Right kidney (tissue), 9 donors: ENCODE data around the gene PMFBP1.

Source experiments
- DNase-seq: peaks from one replicate; pipeline ENCODE4 v3.0.0-alpha.2; 2016
- long read RNA-seq, 8 donors: transcript quantifications; one replicate each; lab custom pipeline, GENCODE V29; 2026

Gene PMFBP1, protein sequence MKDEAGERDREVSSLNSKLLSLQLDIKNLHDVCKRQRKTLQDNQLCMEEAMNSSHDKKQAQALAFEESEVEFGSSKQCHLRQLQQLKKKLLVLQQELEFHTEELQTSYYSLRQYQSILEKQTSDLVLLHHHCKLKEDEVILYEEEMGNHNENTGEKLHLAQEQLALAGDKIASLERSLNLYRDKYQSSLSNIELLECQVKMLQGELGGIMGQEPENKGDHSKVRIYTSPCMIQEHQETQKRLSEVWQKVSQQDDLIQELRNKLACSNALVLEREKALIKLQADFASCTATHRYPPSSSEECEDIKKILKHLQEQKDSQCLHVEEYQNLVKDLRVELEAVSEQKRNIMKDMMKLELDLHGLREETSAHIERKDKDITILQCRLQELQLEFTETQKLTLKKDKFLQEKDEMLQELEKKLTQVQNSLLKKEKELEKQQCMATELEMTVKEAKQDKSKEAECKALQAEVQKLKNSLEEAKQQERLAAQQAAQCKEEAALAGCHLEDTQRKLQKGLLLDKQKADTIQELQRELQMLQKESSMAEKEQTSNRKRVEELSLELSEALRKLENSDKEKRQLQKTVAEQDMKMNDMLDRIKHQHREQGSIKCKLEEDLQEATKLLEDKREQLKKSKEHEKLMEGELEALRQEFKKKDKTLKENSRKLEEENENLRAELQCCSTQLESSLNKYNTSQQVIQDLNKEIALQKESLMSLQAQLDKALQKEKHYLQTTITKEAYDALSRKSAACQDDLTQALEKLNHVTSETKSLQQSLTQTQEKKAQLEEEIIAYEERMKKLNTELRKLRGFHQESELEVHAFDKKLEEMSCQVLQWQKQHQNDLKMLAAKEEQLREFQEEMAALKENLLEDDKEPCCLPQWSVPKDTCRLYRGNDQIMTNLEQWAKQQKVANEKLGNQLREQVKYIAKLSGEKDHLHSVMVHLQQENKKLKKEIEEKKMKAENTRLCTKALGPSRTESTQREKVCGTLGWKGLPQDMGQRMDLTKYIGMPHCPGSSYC
- long read RNA-seq, donor 1, result 0 reads
- long read RNA-seq, donor 2, result 0 reads
- long read RNA-seq, donor 3, result 0 reads
- long read RNA-seq, donor 4, result 0 reads
- long read RNA-seq, donor 5, result 0 reads
- long read RNA-seq, donor 6, partial matches to known transcripts, result 26 of 35 reads
- long read RNA-seq, donor 6, other reads (novel, unspliced or antisense), result 9 of 35 reads
- long read RNA-seq, donor 7, result 0 reads
- long read RNA-seq, donor 8, result 0 reads

DNA sequence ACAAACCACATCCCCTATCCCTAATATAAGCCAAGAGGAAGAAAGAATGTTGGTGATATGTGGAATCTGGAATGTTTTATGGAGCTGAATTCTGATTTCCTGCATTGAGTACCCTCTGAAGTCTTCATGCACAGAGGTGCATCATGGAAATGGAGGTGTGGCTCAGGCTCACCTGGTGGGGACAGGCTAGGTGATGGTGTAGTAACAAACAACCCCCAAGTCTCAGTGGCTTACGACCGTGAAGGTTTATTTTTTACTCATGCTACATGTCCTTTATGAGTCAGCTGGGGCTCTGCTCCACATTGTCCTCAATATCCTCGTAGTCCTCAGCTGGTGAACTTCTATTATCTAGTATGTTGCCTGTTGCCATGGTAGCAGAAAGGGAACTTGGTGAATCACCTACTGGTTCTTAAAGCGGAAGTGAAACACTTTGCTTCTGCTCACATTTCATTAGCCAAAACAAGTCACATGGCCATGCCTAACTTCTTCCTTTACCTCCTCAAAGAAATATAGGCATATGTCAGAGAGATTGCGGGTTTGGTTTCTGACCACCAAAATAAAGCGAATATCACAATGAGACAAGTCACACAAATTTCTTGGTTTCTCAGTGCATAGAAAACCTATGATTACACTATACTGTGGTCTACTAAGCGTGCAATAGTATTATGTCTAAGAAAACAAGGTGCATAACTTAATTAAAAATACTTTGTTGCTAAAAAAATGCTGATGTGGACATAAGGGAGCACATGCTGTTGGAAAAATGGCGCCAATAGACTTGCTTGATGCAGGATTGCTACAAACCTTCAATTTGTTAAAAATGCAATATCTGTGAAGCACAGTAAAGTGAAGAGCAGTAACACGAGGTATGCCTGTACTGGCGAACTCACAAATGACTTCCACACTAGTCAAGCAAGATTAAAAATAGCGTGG is at the start of gene PMFBP1:
TSS of gene PMFBP1 (minus strand) at position 51 of the 930 bp plus-strand sequence. CDS start 947 bp downstream, outside the sequence.
- no peak for DNase-seq

DNA sequence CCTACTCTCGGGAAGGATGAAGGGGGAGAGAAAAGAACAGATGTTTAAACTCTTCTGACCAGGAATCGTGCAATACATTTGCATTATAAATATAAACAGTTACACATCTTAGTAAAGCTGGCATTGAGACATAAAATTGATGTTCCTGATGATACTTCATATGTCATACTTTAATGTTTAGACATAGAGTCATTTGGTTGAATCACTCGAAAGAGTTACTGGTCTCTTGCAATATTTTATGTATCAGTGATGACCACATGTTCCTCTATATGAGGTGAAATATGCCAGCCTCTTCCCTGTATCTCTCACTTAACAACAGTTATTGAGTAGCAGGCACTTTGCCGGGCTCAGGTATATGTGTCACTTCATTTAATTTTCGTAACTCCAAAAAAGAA is 49.7 kb upstream of the PMFBP1 start:
- no peak for DNase-seq

DNA sequence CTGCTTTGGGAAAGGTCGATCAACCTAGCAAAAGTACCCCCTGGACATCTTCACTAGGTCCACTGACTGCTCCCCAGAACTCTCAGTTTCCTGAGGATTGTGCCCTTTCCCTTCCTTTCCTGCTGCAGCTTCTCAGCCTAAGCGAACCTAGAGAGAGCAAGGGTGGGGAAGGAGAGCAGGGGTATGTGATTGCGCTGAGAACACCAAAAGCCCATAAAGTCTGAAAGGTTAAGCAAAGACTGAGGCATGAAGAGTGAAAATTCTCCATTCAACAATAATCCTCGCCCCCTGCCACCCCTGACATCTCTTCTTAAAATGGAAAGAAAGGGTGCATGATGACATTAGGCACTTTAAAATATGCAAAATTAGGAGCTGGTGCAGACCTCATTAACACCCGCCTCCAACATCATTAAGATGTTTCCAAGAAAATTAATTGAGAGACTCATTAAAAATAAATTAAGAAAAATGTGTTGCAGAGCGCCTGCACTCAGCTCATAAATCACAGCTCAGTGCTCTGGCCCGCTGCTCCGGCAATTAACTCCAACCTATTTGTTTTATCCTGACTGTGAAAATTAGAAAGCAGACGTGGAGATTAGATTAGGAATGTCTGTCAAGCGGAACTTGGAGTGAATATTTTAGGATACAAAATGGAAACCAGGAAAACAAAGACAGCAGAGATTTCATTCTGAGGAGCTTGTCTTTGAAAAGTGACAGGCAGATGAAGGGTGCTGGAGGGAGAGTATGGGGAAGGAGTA is 49.1 kb upstream of the PMFBP1 start:
- peak; percentile 42 for DNase-seq

DNA sequence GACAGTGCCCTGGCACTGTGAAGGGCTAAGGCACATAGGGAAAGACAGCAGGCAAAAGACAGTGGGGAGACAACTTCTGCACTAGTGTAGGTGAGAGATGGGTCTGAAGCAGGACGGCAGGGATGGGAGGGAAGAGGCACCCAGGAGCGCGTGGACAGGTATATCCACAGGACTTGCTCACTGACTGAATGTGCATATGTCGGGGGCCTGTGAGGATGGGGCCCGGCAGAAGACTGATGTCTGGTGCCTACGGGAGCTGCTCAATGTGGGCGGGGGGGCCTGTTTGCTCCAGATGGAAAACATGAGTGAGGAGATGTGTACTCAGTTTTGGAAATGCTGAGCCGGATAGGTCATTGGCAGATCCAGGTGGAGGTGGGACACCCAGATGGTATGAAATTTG is 47.3 kb upstream of the PMFBP1 start:
- DNase-seq, result no peak

DNA sequence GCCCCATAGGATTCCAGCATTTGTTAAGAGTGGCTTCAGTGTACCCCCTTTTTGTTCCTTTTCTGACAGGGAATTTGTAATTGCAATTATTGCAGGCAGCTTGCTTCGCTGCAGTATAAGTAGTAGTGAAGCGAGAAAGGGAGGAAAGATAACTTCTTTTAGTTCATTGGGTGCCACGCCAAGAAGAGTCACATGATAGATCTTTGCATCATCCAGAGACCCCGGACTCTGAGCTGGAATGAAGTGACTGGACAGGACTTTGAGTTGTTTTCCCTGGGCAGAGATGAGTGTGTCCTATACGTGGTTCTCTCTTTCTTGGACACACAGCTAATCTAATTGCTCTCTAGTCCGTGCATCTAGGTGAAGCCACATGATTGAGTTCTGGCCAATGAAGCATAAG is 44.8 kb upstream of the PMFBP1 start:
- no peak for DNase-seq

DNA sequence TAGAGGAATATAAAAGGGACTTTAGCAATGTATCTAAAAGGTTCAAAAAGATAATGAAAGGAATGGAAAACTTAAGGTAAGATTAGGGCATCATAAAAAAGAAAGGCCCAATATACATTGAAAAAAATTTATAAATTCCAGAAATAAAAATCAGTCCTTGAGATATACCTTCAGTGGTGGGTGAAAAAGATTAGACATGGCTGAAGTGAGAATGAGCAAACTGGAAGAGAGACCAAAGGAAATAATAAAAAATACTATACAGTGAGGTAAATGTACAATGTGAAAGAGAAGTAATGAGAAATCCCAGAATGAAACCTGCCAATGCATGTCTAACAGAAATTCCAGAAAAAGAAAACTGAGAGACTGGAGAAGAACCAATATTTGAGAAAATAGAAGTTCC is 42.9 kb upstream of the PMFBP1 start:
- no peak for DNase-seq

DNA sequence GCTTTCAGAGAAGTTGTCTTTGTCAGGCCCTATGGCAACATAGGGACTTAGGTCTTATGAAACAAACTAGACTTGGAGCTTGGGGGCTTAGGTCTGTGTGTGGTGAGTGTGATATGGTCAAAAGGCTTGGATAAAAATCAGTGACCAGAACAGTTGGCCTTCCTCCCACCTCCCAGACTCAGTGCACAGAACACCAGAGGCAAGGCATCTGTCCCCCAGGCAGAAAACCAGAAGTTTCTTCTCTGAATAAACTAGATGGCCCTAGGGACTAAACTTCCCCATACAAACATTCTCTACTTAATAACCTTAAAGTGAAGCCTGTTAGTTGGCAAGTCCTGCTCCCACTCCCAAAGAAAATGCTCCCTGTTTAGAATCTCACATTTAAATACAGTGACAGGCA is 39.2 kb upstream of the PMFBP1 start:
- no peak for DNase-seq

DNA sequence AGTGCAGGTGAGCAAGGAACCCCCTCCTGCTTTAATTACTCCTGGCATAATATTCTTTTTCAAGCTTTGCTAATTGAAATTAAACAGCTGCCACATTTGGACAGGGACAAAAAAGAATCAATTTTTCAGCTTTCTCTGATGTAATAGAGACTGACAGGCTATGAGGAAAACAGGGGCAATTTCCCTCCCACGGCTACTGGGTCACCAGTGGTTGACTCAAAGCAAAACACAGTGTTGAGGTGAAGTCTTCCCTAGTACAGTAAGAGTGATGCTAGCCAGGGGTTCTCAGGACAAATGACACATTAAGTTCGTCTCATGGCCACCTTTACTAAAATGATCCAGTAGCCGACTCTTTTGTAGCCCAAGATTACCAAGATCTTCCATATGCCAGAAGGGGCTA is 38.6 kb upstream of the PMFBP1 start:
- no peak for DNase-seq

DNA sequence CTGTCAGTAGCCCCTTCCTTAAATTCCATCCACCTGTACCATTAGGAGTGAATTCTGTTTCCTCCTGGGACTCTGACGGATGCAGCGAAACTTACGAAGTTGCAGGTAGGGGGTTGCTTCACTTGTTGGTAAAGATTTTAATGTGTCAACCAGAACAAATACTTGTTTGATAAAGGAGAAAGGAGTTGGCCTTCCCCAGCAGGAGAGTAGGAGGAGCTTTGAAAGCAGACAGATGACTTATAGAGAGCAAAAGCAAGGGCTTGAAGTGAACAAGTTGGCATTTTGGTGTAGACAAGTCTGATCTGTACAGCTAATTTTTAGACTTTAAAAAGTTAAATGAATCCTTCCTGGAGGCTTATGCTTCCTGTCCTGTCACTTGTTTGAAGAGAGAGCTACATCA is 38.1 kb upstream of the PMFBP1 start:
- no peak for DNase-seq

DNA sequence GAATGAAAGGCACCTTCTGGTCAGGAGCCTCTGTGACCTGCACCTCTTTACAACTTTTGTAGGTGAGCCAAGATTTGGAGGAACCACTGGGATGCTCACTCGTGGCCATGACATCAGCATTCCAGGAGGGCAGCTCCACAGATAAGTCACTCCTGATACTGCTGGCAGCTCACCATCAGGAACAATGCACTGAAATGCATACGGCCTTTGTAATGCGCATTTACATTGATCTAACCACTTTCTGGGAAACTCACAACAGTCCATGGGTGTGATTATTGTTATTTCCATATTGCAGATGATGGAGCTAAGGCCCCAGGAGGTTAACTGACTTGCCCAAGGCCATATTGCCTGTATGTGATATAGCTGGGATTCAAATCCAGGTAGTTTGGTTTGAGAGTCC is 34.3 kb upstream of the PMFBP1 start:
- DNase-seq, result no peak

DNA sequence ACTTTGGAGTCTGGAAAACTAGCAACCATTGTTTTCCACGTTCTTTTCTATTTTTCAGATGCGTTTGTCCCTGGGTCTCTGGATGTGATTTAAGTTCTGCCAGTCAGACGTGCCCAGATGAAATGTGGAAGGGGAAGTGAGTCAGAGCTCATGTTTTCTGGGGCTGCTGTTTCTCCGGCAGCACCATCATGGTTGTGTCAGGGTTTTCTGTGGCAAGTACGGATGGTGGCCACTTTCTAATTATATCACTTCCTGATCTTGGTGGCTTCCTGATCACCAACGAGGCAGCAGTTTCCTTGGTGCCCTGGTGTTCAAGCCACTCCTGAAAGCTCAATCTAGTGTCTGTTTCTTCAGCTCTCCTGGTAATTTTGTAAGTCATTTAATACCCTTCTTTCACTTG is 31.4 kb upstream of the PMFBP1 start:
- no peak for DNase-seq

DNA sequence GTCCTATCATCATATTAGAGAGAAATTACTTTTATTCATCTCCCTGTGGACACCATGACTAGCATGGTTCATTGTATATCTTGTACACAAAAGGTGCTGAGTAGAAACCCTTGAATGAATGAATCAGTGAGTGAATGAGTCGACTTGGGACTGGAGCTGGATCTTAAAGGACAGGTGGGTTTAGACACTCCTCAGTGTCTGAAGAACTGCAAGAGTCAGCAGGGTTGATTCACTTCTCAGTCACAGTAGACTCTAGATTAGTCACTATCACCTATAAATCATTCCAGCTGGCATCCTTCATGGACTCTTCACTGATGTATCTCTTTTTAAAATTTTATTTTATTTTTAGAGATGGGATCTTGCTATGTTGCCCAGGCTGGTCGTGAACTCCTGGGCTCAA is 30.1 kb upstream of the PMFBP1 start:
- DNase-seq, result no peak

DNA sequence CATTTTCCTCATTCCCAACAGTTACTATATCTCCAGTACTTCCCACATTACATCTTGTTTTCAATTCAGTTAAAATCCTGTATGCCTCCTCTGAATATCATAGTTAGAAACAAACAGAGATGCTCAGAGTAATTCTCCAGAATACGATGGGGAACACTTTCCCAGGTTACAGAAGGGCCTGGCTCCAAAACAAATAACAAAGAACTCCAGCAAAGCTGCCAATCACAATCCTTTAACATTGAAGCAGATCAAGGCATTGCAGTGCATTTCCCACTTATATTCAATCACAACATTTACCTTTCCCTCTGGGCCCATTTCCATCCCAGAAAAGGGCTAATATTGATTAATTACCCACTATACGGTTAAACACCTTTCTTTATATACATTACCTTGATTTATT is 29.4 kb upstream of the PMFBP1 start:
- DNase-seq, result no peak

DNA sequence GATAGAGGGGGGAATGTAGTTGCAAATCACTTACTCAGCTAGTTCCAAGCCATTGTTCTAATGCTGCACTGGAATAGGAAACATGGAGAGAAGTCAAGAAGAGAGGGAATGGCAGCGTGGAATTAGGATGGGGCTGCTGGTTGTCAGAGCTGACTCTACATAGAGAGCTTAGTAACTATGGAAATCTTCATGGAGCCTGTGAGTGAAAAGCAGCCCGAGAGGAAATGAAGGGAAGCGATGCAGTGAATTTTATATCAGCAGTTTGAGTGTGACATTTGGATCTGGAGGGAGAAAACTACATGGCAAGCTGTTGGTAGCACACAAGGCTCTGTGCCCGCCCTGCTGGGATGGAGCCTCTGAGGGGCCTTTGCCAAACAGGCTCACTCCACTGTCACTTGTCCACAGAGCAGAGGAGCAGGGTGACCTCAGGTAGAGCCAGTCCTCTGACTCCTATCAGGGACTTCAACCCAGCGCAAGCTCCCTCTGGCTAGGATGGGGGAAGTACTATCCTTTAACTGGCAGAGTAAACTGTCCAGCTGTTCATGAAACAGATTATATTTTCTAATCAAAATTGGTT is 27.9 kb upstream of the PMFBP1 start:
- no peak for DNase-seq

DNA sequence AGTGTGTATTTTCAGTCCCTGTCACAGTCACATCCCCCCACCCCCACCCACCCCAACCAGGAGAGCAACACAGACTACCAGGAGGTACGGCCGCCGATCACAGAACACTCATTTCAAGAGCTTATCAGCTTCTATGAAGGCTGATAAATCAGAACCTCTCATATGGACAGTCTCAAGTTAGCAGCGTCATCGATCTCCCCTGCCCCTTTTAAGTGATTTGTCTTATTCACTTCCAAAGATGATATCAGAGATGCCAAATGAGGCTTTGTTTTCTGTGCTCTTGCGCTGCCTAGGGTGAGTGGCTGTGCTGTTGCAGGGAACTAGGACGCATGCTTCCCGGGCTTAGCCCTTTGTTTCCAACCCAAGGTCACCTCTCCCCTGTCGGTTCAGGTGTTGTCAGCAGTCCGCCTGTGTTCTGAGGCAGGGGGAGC is 26.8 kb upstream of the PMFBP1 start:
- no peak for DNase-seq

DNA sequence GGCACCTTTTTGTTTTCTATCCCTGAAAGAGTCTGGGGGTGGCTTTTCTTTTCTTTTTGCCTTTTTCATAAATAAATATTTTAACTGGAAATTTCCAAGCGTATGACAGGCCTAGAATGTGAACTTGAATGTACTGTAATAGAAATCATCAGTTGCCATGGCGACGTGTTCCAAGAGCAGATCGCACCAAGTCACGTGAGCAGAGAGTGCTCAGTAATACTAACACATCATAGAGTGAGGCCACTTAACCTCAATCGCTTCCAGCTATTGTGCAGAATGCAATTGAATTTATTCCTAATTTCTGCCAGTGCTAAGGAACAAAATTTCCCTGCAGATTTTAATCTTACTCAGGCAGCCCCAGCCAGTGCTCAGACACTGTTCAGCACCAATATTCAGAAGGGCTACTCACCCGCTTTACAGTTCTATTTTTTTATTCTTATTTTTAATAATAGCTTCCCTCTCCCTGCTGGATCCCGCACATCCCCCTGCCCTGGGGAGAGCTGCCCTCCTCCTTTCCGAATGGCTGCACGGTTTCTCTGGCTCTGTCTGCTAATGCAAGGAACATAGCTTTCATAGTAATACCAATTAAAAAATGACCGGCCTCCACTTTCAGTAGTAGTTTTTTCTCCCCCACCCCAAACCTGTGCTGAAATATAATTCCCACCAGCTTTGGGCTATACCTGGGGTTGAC is 26.2 kb upstream of the PMFBP1 start:
- no peak for DNase-seq

DNA sequence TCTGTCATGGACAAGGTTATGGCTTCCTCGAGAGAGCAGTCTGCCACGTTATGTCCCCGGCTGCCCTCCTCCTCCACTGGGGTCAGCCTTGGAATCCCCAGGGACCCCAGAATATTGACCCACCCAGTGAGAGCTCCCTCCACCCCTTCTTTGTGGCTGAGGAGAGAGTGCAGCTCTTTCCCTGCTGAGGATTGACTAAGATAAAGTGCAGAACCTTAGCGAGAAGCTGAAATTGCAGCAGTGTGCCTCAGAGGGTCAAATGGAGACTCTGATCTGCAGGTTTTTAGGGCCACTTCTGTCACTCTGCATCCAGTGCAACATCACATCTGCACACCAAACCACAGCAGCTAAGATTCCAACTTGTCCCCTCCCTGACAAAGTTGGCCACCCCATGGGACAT is 25.6 kb upstream of the PMFBP1 start:
- no peak for DNase-seq

DNA sequence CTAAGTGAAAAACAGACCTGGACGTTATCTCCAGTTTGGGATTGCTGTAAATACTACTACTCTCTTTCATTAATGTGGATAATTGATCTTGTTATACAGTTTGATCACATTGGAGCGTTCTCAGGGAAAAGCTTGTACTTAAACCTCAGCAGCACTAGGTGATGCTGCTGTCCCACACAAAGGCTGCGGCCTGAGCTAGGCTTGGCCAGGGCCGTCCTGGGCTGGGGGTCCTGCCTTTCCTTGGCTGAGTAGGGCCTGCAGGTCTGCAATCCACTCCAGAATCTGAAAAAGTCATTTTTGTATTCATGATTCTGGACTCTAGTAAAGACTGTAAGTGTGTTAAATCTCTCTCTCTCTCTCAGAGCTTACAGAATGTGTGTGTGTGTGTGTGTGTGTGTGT is 23.7 kb upstream of the PMFBP1 start:
- DNase-seq, result no peak

DNA sequence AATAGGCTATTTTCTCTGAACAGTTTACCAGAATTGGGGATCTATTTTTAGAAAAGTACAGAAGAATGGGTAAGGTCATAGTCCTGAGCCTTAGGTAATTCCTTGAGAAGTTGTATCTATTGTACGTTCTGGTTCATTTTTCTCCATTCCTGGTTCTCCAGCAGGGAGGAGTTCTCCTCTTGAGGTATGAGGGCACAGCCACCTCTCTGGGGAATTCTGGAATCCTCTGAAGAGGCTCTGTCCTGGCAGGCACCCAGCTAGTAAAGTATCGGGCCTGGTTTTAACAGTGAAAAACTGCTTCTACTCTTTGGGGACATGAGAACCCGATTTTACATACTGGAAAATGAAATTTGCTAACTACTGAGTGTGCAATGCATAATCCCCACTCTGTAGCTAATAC is 19.6 kb upstream of the PMFBP1 start:
- no peak for DNase-seq

DNA sequence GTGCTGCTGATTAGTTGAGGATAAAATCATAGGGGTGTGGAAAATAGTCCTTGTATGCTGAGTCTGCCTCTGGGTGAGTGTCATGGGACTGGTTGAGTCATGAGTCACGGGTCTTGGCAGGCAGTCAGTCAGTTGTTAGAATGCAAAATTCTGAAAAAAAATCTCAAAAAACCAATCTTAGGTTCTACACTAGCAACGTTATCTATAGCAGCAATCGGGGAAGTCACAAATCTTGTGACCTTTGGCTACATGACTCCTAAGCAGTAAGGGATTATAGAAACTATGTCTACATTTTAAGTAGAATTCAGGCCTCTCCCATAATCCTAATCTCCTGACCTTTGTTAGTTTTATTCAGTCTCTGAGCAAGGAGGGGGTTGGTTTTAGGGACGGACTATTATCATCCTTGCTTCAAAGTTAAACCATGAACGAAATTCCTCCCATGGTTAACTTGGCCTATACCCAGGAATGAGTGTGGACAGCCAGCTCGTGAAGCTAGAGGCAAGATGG is 18.0 kb upstream of the PMFBP1 start:
- DNase-seq, result no peak
